ENCODE measurements around the gene SBF2. TPM values are rescaled to one million over a fixed set of nuclear protein-coding genes. Genes with fewer than 3 reads are reported as not detected.
A peak's percentile ranks its signal among the peaks of the same experiment; 100 is the strongest.

The SBF2 gene
- polyA plus RNA-seq, 1 donor from 2014 or later = 2.6 TPM

- no peak overlapping the region for H3K4me3 Mint-ChIP-seq
- H3K4me1 Mint-ChIP-seq = peaks cover 0 to 7% (median 0%) of the 10 kb centered on the region in 3 donors
- H3K36me3 Mint-ChIP-seq = no peaks in the 10 kb centered on the region
- peaks cover 5% of the 10 kb centered on the region for H3K27me3 Mint-ChIP-seq
- H3K27ac Mint-ChIP-seq = peak overlapping the region in 1 of 3 donors; percentile 28
- no peaks in the 10 kb centered on the region for H3K9me3 Mint-ChIP-seq
These were observed 29.1 kb upstream of the SBF2 start for GRCh38 chr11:10322830-10323792.

GRCh38 chr11:10322401-10322800, 28.4 kb upstream of the SBF2 start:
- Mint-ChIP-seq H3K27me3 (peaks cover 5% of the 10 kb centered on the region), H3K4me1 (peaks cover 0 to 11% (median 5%) of the 10 kb centered on the region in 3 donors), H3K4me3 (no peak overlapping the region), H3K9me3 (no peaks in the 10 kb centered on the region), H3K27ac (peak overlapping the region in 1 of 3 donors; percentile 28), H3K36me3 (no peaks in the 10 kb centered on the region)

GRCh38 chr11:10320736-10321465, 26.9 kb upstream of the SBF2 start:
- Mint-ChIP-seq H3K36me3 (no peaks in the 10 kb centered on the region), H3K9me3 (no peaks in the 10 kb centered on the region), H3K27ac (no peak overlapping the region), H3K27me3 (peaks cover 5% of the 10 kb centered on the region), H3K4me3 (no peak overlapping the region), H3K4me1 (peaks cover 4 to 12% (median 6%) of the 10 kb centered on the region in 3 donors)

- Mint-ChIP-seq H3K4me1 (peaks cover 4 to 12% (median 6%) of the 10 kb centered on the region in 3 donors), H3K4me3 (no peak overlapping the region), H3K27me3 (peaks cover 5% of the 10 kb centered on the region), H3K27ac (no peak overlapping the region), H3K36me3 (no peaks in the 10 kb centered on the region), H3K9me3 (no peaks in the 10 kb centered on the region)
These were observed 25.9 kb upstream of the SBF2 start for GRCh38 chr11:10319702-10320558.

- no peaks in the 10 kb centered on the region for H3K9me3 Mint-ChIP-seq
- H3K27ac Mint-ChIP-seq = peak overlapping the region in 1 of 3 donors; percentile 55
- peaks cover 7 to 18% (median 15%) of the 10 kb centered on the region in 3 donors for H3K4me1 Mint-ChIP-seq
- no peaks in the 10 kb centered on the region for H3K36me3 Mint-ChIP-seq
- peaks cover under 1% of the 10 kb centered on the region for H3K27me3 Mint-ChIP-seq
- no peak overlapping the region for H3K4me3 Mint-ChIP-seq
These were observed 24.4 kb upstream of the SBF2 start for GRCh38 chr11:10318527-10318802.

GRCh38 chr11:10317776-10318526, 23.9 kb upstream of the SBF2 start:
- Mint-ChIP-seq H3K27ac (peak overlapping the region in 1 of 3 donors; percentile 55), H3K9me3 (no peaks in the 10 kb centered on the region), H3K4me1 (peaks cover 7 to 17% (median 15%) of the 10 kb centered on the region in 3 donors), H3K36me3 (no peaks in the 10 kb centered on the region), H3K4me3 (peak overlapping the region in 1 of 4 donors; percentile 57), H3K27me3 (no peaks in the 10 kb centered on the region)

GRCh38 chr11:10317151-10317755, 23.2 kb upstream of the SBF2 start:
- H3K4me1 Mint-ChIP-seq = peaks cover 7 to 15% (median 14%) of the 10 kb centered on the region in 3 donors
- H3K4me3 Mint-ChIP-seq = peak overlapping the region in 1 of 4 donors; percentile 57
- no peak overlapping the region for H3K27ac Mint-ChIP-seq
- no peaks in the 10 kb centered on the region for H3K9me3 Mint-ChIP-seq
- no peaks in the 10 kb centered on the region for H3K36me3 Mint-ChIP-seq
- no peaks in the 10 kb centered on the region for H3K27me3 Mint-ChIP-seq

- no peaks in the 10 kb centered on the region for H3K36me3 Mint-ChIP-seq
- H3K4me3 Mint-ChIP-seq = no peak overlapping the region
These were observed 21.1 kb upstream of the SBF2 start for GRCh38 chr11:10315083-10315482.

GRCh38 chr11:10314199-10315072, 20.4 kb upstream of the SBF2 start:
- H3K4me3 Mint-ChIP-seq = peak overlapping the region in 3 of 4 donors; percentile 47 to 70 (median 67)
- peak overlapping the region in 1 of 3 donors; percentile 52 for H3K27ac Mint-ChIP-seq
- H3K36me3 Mint-ChIP-seq = peaks cover 3% of the 10 kb centered on the region
- no peaks in the 10 kb centered on the region for H3K27me3 Mint-ChIP-seq
- H3K4me1 Mint-ChIP-seq = peaks cover 7 to 15% (median 14%) of the 10 kb centered on the region in 3 donors
- H3K9me3 Mint-ChIP-seq = no peaks in the 10 kb centered on the region

More at GRCh38 chr11:10315083-10315482, 21.1 kb upstream of the SBF2 start:
- Mint-ChIP-seq H3K27me3 (no peaks in the 10 kb centered on the region), H3K9me3 (no peaks in the 10 kb centered on the region), H3K27ac (no peak overlapping the region), H3K4me1 (peaks cover 7 to 15% (median 14%) of the 10 kb centered on the region in 3 donors)

- H3K9me3 Mint-ChIP-seq = no peaks in the 10 kb centered on the region
- peaks cover 3% of the 10 kb centered on the region for H3K36me3 Mint-ChIP-seq
- H3K27me3 Mint-ChIP-seq = peaks cover 3% of the 10 kb centered on the region
- peaks cover 8 to 28% (median 13%) of the 10 kb centered on the region in 3 donors for H3K4me1 Mint-ChIP-seq
- no peak overlapping the region for H3K27ac Mint-ChIP-seq
- H3K4me3 Mint-ChIP-seq = peak overlapping the region in 1 of 4 donors; percentile 19
These were observed 17.8 kb upstream of the SBF2 start for GRCh38 chr11:10311802-10312201.

- Mint-ChIP-seq H3K4me1 (peaks cover 11 to 25% (median 19%) of the 10 kb centered on the region in 3 donors), H3K36me3 (peaks cover 3% of the 10 kb centered on the region), H3K27me3 (peaks cover 15% of the 10 kb centered on the region), H3K4me3 (no peak overlapping the region), H3K9me3 (no peaks in the 10 kb centered on the region), H3K27ac (no peak overlapping the region)
These were observed 16.4 kb upstream of the SBF2 start for GRCh38 chr11:10310301-10310841.

- no peak overlapping the region for H3K4me3 Mint-ChIP-seq
- H3K36me3 Mint-ChIP-seq = peaks cover 3% of the 10 kb centered on the region
- peaks cover 15% of the 10 kb centered on the region for H3K27me3 Mint-ChIP-seq
- H3K9me3 Mint-ChIP-seq = no peaks in the 10 kb centered on the region
- H3K4me1 Mint-ChIP-seq = peaks cover 11 to 20% (median 15%) of the 10 kb centered on the region in 3 donors
- no peak overlapping the region for H3K27ac Mint-ChIP-seq
These were observed 15.4 kb upstream of the SBF2 start for GRCh38 chr11:10309163-10310093.

Data from IgD-negative memory B cell (primary cell).